Heart left ventricle (tissue), 16 donors: ENCODE data around the gene PCLAF. TPM values are rescaled to one million over a fixed set of nuclear protein-coding genes. Genes with fewer than 3 reads are reported as not detected.
"Not testable (repeated sequence)": the region's sequence is repeated elsewhere in the genome, so short reads cannot be mapped to it uniquely, and the experiment has no call there.

Experiments used
- ATAC-seq, 4 donors: fragments of 200-7000 bp; cut with Tn5 transposase; one replicate each; pipeline ENCODE4 v1.9.1; 2020 to 2022; ENCODE audit warnings: moderate library complexity in 4 of 4, mild to moderate bottlenecking in 3 of 4, moderate number of reproducible peaks in 1 of 4
- DNase-seq, 5 donors: peaks; one replicate each; pipeline ENCODE4 v3.0.0-alpha.2; 2020
- H3K27ac ChIP-seq, 12 donors: fragments of 200-600 bp; sonication (generic) in 4 of 12; one replicate each; pipeline versions ENCODE4 v1.5.0 to v1.8.0; 2016 to 2022; ENCODE audit warnings: mild to moderate bottlenecking in 2 of 12
- H3K27me3 ChIP-seq, 9 donors: fragments of 200-600 bp; sonication (generic) in 2 of 9; one replicate each; pipeline versions ENCODE4 v1.5.1 to v1.8.0; 2016 to 2022; ENCODE audit warnings: mild to moderate bottlenecking in 3 of 9
- H3K36me3 ChIP-seq, 9 donors: fragments of 200-600 bp; sonication (generic) in 2 of 9; one replicate each; pipeline versions ENCODE4 v1.5.0 to v1.8.0; 2018 to 2022; ENCODE audit warnings: mild to moderate bottlenecking in 2 of 9
- H3K4me1 ChIP-seq, 12 donors: fragments of 200-600 bp; sonication (generic) in 4 of 12; one replicate each; pipeline versions ENCODE4 v1.5.0 to v1.8.0; 2016 to 2022; ENCODE audit warnings: mild to moderate bottlenecking in 3 of 12
- H3K4me3 ChIP-seq, 12 donors: fragments of 200-600 bp; sonication (generic) in 4 of 12; one replicate each; pipeline versions ENCODE4 v1.5.0 to v1.8.0; 2017 to 2022; ENCODE audit warnings: mild to moderate bottlenecking in 9 of 12, moderate library complexity in 4 of 12
- H3K9me3 ChIP-seq, 12 donors: fragments of 200-600 bp; sonication (generic) in 4 of 12; one replicate each; pipeline versions ENCODE4 v1.5.0 to v1.8.0; 2016 to 2022; ENCODE audit warnings: mild to moderate bottlenecking in 1 of 12
- POLR2A ChIP-seq, 2 donors: fragments of 450-650 bp; IDR thresholded peaks; one replicate each; pipeline ENCODE4 v1.6.1; 2017; ENCODE audit warnings: antibody characterized with exemption in 2 of 2, mild to moderate bottlenecking in 2 of 2, moderate library complexity in 2 of 2
- WGBS, 4 donors: extraction: QIAGEN DNeasy Blood & Tissue Kit in 2 of 4; methylation state at CpG; one replicate each; pipeline versions ENCODE4 v1.1.5 to v1.1.7; 2013 to 2018; 5-methylcytosine and 5-hydroxymethylcytosine counted together
- intact Hi-C, 10 donors: fragments of 100-400 bp; cut with DNase I; formaldehyde crosslinking; loops; one replicate each; pipeline versions ENCODE4 v1.11.1 to v1.14.2; 2022
- polyA plus RNA-seq, 2 donors: library from polyadenylated mRNA; stranded (reverse); fragments of 200-250 nt; gene quantifications; one replicate each; pipeline ENCODE4 v1.2.3, GENCODE V29; 2013
- total RNA-seq, 9 donors: library from RNA; depleted of rRNA in 2 of 9; stranded (reverse); fragments of >200 nt in 2 of 9; fragmentation: NEBNext Ultra II Directional in 3 of 9; extraction: Animal tissue kit (Norgen Biotek cat#: 25700) in 3 of 9; gene quantifications; one replicate each; pipeline versions ENCODE4 v1.1.0 to v1.2.4, GENCODE V29; 2016 to 2023
- TF ChIP-seq, protein P1 (sequence below), 12 donors: fragments of 200-600 bp; sonication (generic) in 4 of 12; IDR thresholded peaks; one replicate each; pipeline versions ENCODE4 v1.5.0 to v1.8.0; 2018 to 2022; ENCODE audit warnings: antibody characterized with exemption in 12 of 12, mild to moderate bottlenecking in 5 of 12
- donor health status: ischemic (EF 13 %, LVEDD 7.1; RV severe dilation, severe dysfunction).
- donor health status: healthy with polysubstance abuse.
- donor health status: DM: no; HTN: yes; CAD: no.
- donor health status: DM: no; HTN: no; CAD: no.
- donor health status: ischemic (EF 25% LVEDD 6.9; RV normal size, moderate dysfunction).
- donor health status: ischemic (EF 25% LVEDD 5.7; RV mildly dilated, moderate dysfunction).
- donor health status: healthy.
- donor health status: DM: yes; HTN: yes; CAD: no.
- donor health status: ischemic (EF 35%, LVEDD 5.7; RV mildly dilated, moderate dysfunction).
- donor health status: nonischemic (EF 11% LVEDD 7.7; RV severe dilation, severe dysfunction).
- donor health status: DM: yes; HTN: yes; CAD: no.
- donor health status: PGD.
- donor health status: ischemic (EF 29% LVEDD 5.4; RV normal size, mild dysfunction).
- donor health status: nonischemic (EF 23%, LVEDD 6.1; RV moderate dilation, normal function).

Gene PCLAF
- total and polyA plus RNA-seq, 11 donors: 0.14 to 4.8 (median 0.63) TPM; not detected in 5

- H3K27me3 ChIP-seq: no peaks in the 10 kb centered on the region
- no peak overlapping the region for H3K27ac ChIP-seq
- H3K4me1 ChIP-seq: peaks cover 0 to 14% (median 0%) of the 10 kb centered on the region in 12 donors
- H3K9me3 ChIP-seq: no peaks in the 10 kb centered on the region
- WGBS, 4 donors: 76 to 80% (median 77%) methylated on average over 9 of the region's 9 CpGs
- no peaks in the 10 kb centered on the region for H3K36me3 ChIP-seq
- DNase-seq (no peak), ATAC-seq (no peak)
- intact Hi-C loops: no loop called here
- no peak for TF ChIP-seq POLR2A (IDR thresholded peaks at IDR 0.05)
- TF ChIP-seq, protein P1, sequence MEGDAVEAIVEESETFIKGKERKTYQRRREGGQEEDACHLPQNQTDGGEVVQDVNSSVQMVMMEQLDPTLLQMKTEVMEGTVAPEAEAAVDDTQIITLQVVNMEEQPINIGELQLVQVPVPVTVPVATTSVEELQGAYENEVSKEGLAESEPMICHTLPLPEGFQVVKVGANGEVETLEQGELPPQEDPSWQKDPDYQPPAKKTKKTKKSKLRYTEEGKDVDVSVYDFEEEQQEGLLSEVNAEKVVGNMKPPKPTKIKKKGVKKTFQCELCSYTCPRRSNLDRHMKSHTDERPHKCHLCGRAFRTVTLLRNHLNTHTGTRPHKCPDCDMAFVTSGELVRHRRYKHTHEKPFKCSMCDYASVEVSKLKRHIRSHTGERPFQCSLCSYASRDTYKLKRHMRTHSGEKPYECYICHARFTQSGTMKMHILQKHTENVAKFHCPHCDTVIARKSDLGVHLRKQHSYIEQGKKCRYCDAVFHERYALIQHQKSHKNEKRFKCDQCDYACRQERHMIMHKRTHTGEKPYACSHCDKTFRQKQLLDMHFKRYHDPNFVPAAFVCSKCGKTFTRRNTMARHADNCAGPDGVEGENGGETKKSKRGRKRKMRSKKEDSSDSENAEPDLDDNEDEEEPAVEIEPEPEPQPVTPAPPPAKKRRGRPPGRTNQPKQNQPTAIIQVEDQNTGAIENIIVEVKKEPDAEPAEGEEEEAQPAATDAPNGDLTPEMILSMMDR (IDR thresholded peaks at IDR 0.05): no peak
- no peak overlapping the region for H3K4me3 ChIP-seq
Observed at GRCh38 chr15:64333986-64334929, 47.0 kb downstream of the PCLAF start.

- H3K4me3 ChIP-seq: no peak overlapping the region
- intact Hi-C loops: no loop called here
- DNase-seq (no peak), ATAC-seq (no peak)
- H3K4me1 ChIP-seq: peaks cover 0 to 14% (median 0%) of the 10 kb centered on the region in 12 donors
- H3K27ac ChIP-seq: no peak overlapping the region
- no peak for TF ChIP-seq POLR2A (IDR thresholded peaks at IDR 0.05)
- WGBS, 4 donors: 90 to 96% (median 93%) methylated on average over 2 of the region's 2 CpGs
- no peaks in the 10 kb centered on the region for H3K27me3 ChIP-seq
- no peaks in the 10 kb centered on the region for H3K36me3 ChIP-seq
- no peaks in the 10 kb centered on the region for H3K9me3 ChIP-seq
Observed at GRCh38 chr15:64333516-64333915, 47.7 kb downstream of the PCLAF start.

- 61 to 63% methylated on average over 2 of the region's 3 CpGs; no CpG with 5 or more reads in 2 of the 4 donors for WGBS, 4 donors
- H3K4me3 ChIP-seq, intact Hi-C loops: not testable (repeated sequence)
Observed at GRCh38 chr15:64331668-64332067, 49.6 kb downstream of the PCLAF start.

GRCh38 chr15:64326975-64327374 is 54.3 kb downstream of the PCLAF start:
- H3K4me1 ChIP-seq, H3K9me3 ChIP-seq, H3K36me3 ChIP-seq, H3K27me3 ChIP-seq, ATAC-seq, DNase-seq, intact Hi-C loops, H3K27ac ChIP-seq, H3K4me3 ChIP-seq: not testable (repeated sequence)
- WGBS, 4 donors: 54 to 75% (median 66%) methylated on average over 2 to 10 of the region's 15 CpGs

More at GRCh38 chr15:64331668-64332067, 49.6 kb downstream of the PCLAF start:
- H3K4me1 ChIP-seq: peaks cover 0 to 14% (median 0%) of the 10 kb centered on the region in 12 donors
- H3K27me3 ChIP-seq, ATAC-seq, H3K27ac ChIP-seq, H3K36me3 ChIP-seq, H3K9me3 ChIP-seq, DNase-seq: not testable (repeated sequence)

DNA sequence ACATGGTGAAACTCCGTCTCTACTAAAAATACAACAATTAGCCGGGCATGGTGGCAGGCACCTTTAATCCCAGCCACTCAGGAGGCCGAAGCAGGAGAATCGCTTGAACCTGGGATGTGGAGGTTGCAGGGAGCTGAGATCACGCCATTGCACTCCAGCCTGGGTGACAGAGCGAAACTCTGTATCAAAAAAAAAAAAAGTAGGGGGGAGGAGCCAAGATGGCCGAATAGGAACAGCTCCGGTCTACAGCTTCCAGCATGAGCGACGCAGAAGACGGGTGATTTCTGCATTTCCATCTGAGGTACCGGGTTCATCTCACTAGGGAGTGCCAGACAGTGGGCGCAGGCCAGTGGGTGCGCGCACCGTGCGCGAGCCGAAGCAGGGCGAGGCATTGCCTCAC is 54.8 kb downstream of the PCLAF start:
- 95 to 98% (median 98%) methylated on average over 10 to 12 of the region's 20 CpGs for WGBS, 4 donors
- not testable (repeated sequence) for H3K4me1 ChIP-seq, ATAC-seq

GRCh38 chr15:64324165-64324877 is 56.9 kb downstream of the PCLAF start:
- Histone ChIP-seq H3K27me3 (no peaks in the 10 kb centered on the region), H3K36me3 (no peaks in the 10 kb centered on the region), H3K27ac (no peak overlapping the region), H3K4me3 (no peak overlapping the region), H3K4me1 (peaks cover 0 to 4% (median 0%) of the 10 kb centered on the region in 12 donors), H3K9me3 (no peaks in the 10 kb centered on the region)
- intact Hi-C loops: no loop called here
- TF ChIP-seq, protein P1 (IDR thresholded peaks at IDR 0.05): no peak
- TF ChIP-seq POLR2A (IDR thresholded peaks at IDR 0.05): no peak
- DNase-seq: no peak
- whole genome bisulfite sequencing, 4 donors: 76 to 88% (median 82%) methylated on average over 5 of the region's 5 CpGs
- no peak for ATAC-seq

More for the DNA sequence above, 54.8 kb downstream of the PCLAF start:
- H3K36me3 ChIP-seq, intact Hi-C loops, H3K27me3 ChIP-seq, DNase-seq, H3K4me3 ChIP-seq, H3K9me3 ChIP-seq, H3K27ac ChIP-seq: not testable (repeated sequence)
